ENCODE data around the gene VMAC. TPM values are rescaled to one million over a fixed set of nuclear protein-coding genes. Genes with fewer than 3 reads are reported as not detected.
"Not testable (repeated sequence)": the region's sequence is repeated elsewhere in the genome, so short reads cannot be mapped to it uniquely, and the experiment has no call there.

Gene VMAC
- total RNA-seq, 1 donor from 2014 or later: 3.1 TPM

DNA sequence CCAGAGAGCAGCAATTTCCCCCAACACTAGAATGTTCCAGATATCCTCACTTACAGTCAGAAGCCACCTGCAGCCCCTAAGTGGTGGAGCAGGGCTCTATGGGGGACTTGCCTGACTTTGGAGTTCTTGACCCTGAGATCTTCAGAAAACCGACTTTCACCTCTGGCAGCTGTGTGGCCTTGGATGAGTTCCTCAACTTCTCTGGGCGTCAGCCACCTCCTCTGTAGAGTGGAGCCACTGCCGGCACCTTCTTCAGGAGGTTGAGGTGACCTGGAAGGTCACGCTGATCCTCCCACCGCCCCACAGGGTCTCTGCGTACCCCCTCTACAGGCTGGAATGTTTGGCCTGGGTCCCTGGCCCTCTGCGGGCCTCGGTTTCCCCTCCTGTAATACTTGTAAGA lies 27.2 kb upstream of the VMAC start:
- no peak for DNase-seq (ENCODE audit: low spot score)
- Mint-ChIP-seq H3K4me3 (ENCODE audit: low read depth) (no peak overlapping the region), H3K27me3 (ENCODE audit: low read depth) (peaks cover under 1% of the 10 kb centered on the region), H3K27ac (no peak overlapping the region), H3K4me1 (ENCODE audit: low read depth) (no peaks in the 10 kb centered on the region), H3K9me3 (no peaks in the 10 kb centered on the region), H3K36me3 (ENCODE audit: low read depth) (no peaks in the 10 kb centered on the region)
- intact Hi-C loops (cut with micrococcal nuclease): no loop called here

DNA sequence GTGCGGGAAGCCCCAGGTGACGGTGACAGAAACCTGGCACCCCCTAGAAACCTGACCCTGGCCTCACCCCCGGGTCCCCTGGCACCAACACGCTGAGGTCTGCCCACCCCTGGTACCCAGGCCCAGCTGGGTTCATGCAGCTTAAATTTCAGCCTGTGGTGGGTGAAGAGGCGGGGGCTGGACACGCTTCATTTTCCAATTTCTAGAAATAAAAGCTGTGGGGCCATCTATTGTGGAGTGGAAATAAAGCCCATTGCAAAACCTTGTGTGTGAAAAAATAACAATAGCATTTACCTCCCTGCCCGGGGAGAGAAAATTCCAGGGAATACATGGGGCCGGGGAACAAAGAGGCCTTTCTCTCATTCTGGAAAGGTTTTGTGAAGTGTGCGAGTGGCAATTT lies 26.8 kb upstream of the VMAC start:
- intact Hi-C loops (cut with micrococcal nuclease): no loop called here
- H3K4me3 Mint-ChIP-seq (ENCODE audit: low read depth): no peak overlapping the region
- no peaks in the 10 kb centered on the region for H3K4me1 Mint-ChIP-seq (ENCODE audit: low read depth)
- no peaks in the 10 kb centered on the region for H3K36me3 Mint-ChIP-seq (ENCODE audit: low read depth)
- no peaks in the 10 kb centered on the region for H3K9me3 Mint-ChIP-seq
- H3K27ac Mint-ChIP-seq: no peak overlapping the region
- peaks cover 2% of the 10 kb centered on the region for H3K27me3 Mint-ChIP-seq (ENCODE audit: low read depth)
- DNase-seq (ENCODE audit: low spot score): no peak

GRCh38 chr19:5880196-5880595 lies 24.5 kb upstream of the VMAC start:
- H3K36me3 Mint-ChIP-seq (ENCODE audit: low read depth): no peaks in the 10 kb centered on the region
- H3K4me1 Mint-ChIP-seq (ENCODE audit: low read depth): no peaks in the 10 kb centered on the region
- no peak overlapping the region for H3K4me3 Mint-ChIP-seq (ENCODE audit: low read depth)
- DNase-seq (ENCODE audit: low spot score): no peak
- H3K27ac Mint-ChIP-seq: no peak overlapping the region
- H3K27me3 Mint-ChIP-seq (ENCODE audit: low read depth): peaks cover 4% of the 10 kb centered on the region
- H3K9me3 Mint-ChIP-seq: no peaks in the 10 kb centered on the region
- intact Hi-C loops (cut with micrococcal nuclease): no loop called here

GRCh38 chr19:5880604-5881078 lies 24.0 kb upstream of the VMAC start:
- no peaks in the 10 kb centered on the region for H3K9me3 Mint-ChIP-seq
- DNase-seq (ENCODE audit: low spot score): no peak
- intact Hi-C loops (cut with micrococcal nuclease): no loop called here
- no peak overlapping the region for H3K4me3 Mint-ChIP-seq (ENCODE audit: low read depth)
- no peak overlapping the region for H3K27ac Mint-ChIP-seq
- no peaks in the 10 kb centered on the region for H3K4me1 Mint-ChIP-seq (ENCODE audit: low read depth)
- H3K27me3 Mint-ChIP-seq (ENCODE audit: low read depth): peaks cover 4% of the 10 kb centered on the region
- H3K36me3 Mint-ChIP-seq (ENCODE audit: low read depth): no peaks in the 10 kb centered on the region

GRCh38 chr19:5881543-5882299 lies 23.0 kb upstream of the VMAC start:
- no peak overlapping the region for H3K4me3 Mint-ChIP-seq (ENCODE audit: low read depth)
- no peaks in the 10 kb centered on the region for H3K4me1 Mint-ChIP-seq (ENCODE audit: low read depth)
- no peaks in the 10 kb centered on the region for H3K36me3 Mint-ChIP-seq (ENCODE audit: low read depth)
- intact Hi-C loops (cut with micrococcal nuclease): no loop called here
- DNase-seq (ENCODE audit: low spot score): no peak
- H3K9me3 Mint-ChIP-seq: no peaks in the 10 kb centered on the region
- peaks cover 4% of the 10 kb centered on the region for H3K27me3 Mint-ChIP-seq (ENCODE audit: low read depth)
- H3K27ac Mint-ChIP-seq: no peak overlapping the region

DNA sequence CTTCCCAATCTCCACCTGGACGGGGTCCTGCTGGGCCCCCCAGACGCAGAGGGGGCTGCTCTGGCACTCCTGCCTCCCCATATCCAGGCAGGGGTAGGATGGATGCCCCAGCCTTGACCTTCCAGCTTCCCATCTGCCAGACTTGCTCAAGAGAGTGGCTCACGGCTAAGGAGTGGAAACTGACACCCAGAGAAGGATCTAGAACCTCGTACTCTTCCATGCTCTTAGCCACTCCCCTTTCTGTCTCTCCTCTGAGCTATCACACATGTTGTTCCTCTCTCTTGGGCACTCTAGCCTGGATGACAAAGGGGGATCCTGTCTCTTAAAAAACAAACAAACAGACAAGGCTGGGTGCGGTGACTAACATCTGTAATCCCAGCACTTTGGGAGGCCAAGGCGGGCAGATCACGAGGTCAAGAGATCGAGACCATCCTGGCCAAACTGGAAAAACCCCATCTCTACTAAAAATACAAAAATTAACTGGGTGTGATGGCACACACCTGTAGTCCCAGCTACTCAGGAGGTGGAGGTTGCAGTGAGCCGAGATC lies 22.2 kb upstream of the VMAC start:
- no peaks in the 10 kb centered on the region for H3K9me3 Mint-ChIP-seq
- no peak overlapping the region for H3K27ac Mint-ChIP-seq
- peaks cover 4% of the 10 kb centered on the region for H3K27me3 Mint-ChIP-seq (ENCODE audit: low read depth)
- H3K4me1 Mint-ChIP-seq (ENCODE audit: low read depth): no peaks in the 10 kb centered on the region
- intact Hi-C loops (cut with micrococcal nuclease): no loop called here
- DNase-seq (ENCODE audit: low spot score): no peak
- H3K36me3 Mint-ChIP-seq (ENCODE audit: low read depth): no peaks in the 10 kb centered on the region
- H3K4me3 Mint-ChIP-seq (ENCODE audit: low read depth): no peak overlapping the region

GRCh38 chr19:5883157-5883873 lies 21.4 kb upstream of the VMAC start:
- H3K27me3 Mint-ChIP-seq (ENCODE audit: low read depth); H3K27ac Mint-ChIP-seq; H3K4me3 Mint-ChIP-seq (ENCODE audit: low read depth); H3K36me3 Mint-ChIP-seq (ENCODE audit: low read depth); DNase-seq (ENCODE audit: low spot score); H3K4me1 Mint-ChIP-seq (ENCODE audit: low read depth); intact Hi-C loops (cut with micrococcal nuclease); H3K9me3 Mint-ChIP-seq: not testable (repeated sequence)

- H3K9me3 Mint-ChIP-seq; H3K4me1 Mint-ChIP-seq (ENCODE audit: low read depth); H3K27ac Mint-ChIP-seq; H3K27me3 Mint-ChIP-seq (ENCODE audit: low read depth); H3K36me3 Mint-ChIP-seq (ENCODE audit: low read depth); DNase-seq (ENCODE audit: low spot score); H3K4me3 Mint-ChIP-seq (ENCODE audit: low read depth); intact Hi-C loops (cut with micrococcal nuclease): not testable (repeated sequence)
These were observed 20.4 kb upstream of the VMAC start for GRCh38 chr19:5884065-5884811.

- Mint-ChIP-seq H3K36me3 (ENCODE audit: low read depth) (no peaks in the 10 kb centered on the region), H3K9me3 (no peaks in the 10 kb centered on the region), H3K4me1 (ENCODE audit: low read depth) (no peaks in the 10 kb centered on the region), H3K4me3 (ENCODE audit: low read depth) (no peak overlapping the region), H3K27me3 (ENCODE audit: low read depth) (no peaks in the 10 kb centered on the region), H3K27ac (no peak overlapping the region)
- DNase-seq (ENCODE audit: low spot score): no peak
- intact Hi-C loops (cut with micrococcal nuclease): no loop called here
These were observed 15.2 kb upstream of the VMAC start for GRCh38 chr19:5889288-5889971.

DNA sequence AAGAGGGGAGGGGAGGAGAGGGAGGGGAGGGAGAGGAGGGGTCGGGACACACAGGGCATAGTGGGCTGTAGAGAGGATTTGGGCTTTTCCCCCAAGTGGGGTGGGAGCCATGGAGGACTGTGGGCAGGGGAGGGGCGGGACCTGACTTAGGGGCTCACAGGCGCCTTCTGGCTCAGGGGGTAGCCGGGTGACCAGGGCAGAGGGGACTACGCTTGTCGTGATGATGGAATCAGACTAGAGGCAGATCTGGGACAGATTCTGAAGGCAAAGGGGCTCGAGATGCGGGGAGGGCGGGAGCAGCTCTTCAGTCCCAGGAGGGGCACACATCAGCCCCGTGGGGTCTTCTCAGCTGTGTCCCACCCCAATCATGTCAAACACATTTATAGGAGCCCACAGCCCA lies 14.6 kb upstream of the VMAC start:
- DNase-seq (ENCODE audit: low spot score): no peak
- Mint-ChIP-seq H3K4me1 (ENCODE audit: low read depth) (no peaks in the 10 kb centered on the region), H3K27ac (no peak overlapping the region), H3K9me3 (no peaks in the 10 kb centered on the region), H3K27me3 (ENCODE audit: low read depth) (no peaks in the 10 kb centered on the region), H3K36me3 (ENCODE audit: low read depth) (peaks cover 1% of the 10 kb centered on the region), H3K4me3 (ENCODE audit: low read depth) (no peak overlapping the region)
- intact Hi-C loops (cut with micrococcal nuclease): no loop called here

DNA sequence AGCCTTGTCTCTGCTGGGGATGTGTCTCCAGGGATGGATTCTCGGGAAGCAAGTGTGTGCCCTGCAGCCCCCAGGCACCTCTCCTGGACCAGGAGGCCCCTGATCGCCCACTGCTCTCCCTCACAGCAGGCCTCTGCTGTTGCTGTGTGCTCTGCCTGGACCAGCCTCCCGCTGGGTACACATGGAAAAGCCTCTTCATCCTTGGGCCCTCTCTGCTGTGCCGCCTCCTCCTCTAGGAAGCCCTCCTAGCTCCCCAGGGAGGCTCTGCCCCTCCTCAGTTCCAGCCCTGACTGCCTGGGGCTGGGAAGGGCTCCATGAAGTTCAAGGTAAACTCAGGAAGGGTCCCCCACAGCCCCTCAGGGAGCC lies 13.1 kb upstream of the VMAC start:
- Mint-ChIP-seq H3K27me3 (ENCODE audit: low read depth) (no peaks in the 10 kb centered on the region), H3K4me1 (ENCODE audit: low read depth) (no peaks in the 10 kb centered on the region), H3K27ac (no peak overlapping the region), H3K9me3 (no peaks in the 10 kb centered on the region), H3K36me3 (ENCODE audit: low read depth) (peaks cover 8% of the 10 kb centered on the region), H3K4me3 (ENCODE audit: low read depth) (no peak overlapping the region)
- intact Hi-C loops (cut with micrococcal nuclease): no loop called here
- no peak for DNase-seq (ENCODE audit: low spot score)

DNA sequence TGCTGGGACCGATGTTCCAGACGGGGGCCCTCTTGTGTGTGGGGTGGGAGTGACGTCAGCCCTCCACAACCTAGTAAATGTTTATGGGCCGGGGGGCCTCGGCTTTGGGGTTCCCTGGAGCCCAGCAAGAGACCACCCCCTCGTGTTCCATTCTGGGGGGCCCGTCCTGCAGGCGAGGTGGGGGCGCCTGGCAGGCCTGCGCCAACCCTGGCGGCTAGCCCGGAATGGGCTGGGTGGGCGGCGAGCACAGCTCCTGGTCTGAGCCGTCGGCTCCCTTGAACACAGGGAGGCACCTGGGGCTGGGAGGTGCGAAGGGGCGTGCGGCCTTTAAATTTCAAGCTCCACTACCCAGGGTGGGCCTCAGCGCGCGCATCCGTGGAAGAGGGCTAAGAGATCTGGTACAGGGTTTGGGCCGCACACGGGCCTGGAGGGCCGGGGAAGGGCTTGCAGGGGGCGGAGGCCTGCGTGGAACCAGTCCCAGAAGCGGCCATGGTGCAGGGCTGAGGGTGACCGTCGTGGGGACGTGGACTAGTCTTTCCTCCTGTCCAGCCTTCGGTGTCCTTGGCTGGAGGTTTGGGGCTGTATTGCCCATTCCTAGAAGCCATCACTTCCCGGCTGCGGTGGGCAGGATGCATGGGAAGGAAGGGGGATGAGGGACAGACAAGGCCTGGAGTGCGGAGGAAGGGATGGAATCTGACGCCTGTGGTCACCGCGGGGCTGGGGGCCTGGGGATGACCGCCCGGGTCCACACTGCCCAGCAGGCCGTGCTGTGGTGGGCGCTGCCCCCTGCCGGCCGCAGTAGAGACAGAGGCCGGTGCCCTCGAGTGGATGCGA lies 12.5 kb upstream of the VMAC start:
- Mint-ChIP-seq H3K27me3 (ENCODE audit: low read depth) (no peaks in the 10 kb centered on the region), H3K36me3 (ENCODE audit: low read depth) (peaks cover 8% of the 10 kb centered on the region), H3K9me3 (no peaks in the 10 kb centered on the region), H3K4me3 (ENCODE audit: low read depth) (no peak overlapping the region), H3K4me1 (ENCODE audit: low read depth) (no peaks in the 10 kb centered on the region), H3K27ac (no peak overlapping the region)
- DNase-seq (ENCODE audit: low spot score): no peak
- intact Hi-C loops (cut with micrococcal nuclease): no loop called here
